HG03432 (cell line): Measurements from ENCODE around the gene MYH15.

ENCODE experiments used
- ATAC-seq: cut with Tn5 transposase; IDR thresholded peaks from one replicate; pipeline ENCODE4 v1.9.1; 2021; ENCODE audit warnings: mild to moderate bottlenecking, moderate library complexity; ENCODE audit not compliant: unreplicated experiment

Gene MYH15

GRCh38 chr3:108420926-108421325, 89.5 kb downstream of the MYH15 start:
- ATAC-seq: no peak

DNA sequence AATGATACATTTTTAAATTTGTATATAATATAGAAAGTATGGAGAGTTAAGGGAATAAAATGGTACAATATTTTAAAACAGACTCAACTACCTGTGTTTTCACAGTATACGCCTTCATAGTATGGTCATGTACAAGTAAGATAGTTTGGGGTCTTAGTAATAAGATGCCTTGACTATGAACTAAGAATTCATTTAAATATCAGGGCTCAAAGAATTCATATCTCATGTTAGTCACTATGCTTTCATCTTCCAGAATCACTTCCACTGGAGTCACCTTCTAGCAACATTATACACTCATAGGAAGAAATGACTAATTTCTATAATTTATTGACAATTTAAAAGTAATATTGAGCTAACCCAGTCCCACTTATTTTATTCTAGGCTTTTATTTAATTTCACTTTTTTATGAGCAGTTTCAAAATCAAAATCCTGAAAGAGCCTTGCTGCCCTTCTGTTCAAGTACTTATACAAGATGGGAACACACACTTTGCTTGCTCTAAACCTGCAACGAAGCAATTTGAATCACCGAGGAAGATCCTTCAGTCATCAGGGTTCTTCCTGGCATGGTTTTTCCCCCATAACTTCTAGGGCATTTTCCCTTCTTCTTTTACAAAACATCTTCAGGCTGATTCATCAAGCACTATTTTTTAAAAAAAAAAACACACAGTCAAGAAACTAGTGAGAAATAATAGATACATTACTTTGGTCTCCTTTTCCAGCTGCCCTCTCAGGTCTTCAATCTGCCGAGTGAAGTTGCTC, 94.1 kb downstream of the MYH15 start:
- ATAC-seq: no peak

DNA sequence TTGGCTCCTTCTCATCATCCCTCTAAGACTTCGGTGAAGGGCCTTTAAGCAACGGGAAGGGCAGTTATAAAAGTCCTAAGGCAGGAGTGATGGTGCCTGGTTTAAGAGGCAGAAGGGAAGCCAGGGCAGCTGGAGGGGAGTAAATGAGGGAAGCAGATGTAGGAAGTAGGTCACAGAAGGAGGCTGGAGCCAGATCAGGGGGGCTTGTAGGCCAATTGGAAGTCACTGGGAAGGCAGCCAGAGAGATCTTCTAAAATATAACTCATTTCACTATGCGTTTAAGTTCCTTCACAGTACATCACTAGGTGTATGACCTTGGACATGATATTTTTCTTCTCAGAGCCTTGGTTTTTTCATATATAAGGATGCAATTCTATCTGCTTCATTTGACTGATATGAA, 94.7 kb downstream of the MYH15 start:
- no peak for ATAC-seq

DNA sequence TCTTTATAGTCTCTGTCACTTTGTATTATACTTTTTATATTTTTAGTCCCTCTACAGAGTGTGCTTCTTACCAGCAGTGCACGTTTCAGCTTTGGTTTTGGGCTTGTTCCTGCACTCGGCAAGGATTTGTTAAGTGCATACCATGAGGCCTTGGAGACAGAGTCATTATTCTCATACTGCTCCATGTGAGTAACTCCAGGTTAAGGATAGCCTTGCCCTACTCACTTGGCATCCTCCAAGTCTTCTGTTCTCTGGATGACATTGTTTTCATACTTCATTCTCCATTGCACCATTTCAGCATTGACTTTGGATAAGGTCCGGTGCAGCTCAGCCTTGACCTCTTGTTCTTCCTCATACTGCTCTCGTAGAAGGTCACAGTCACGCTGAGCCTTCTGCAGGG, 96.4 kb downstream of the MYH15 start:
- ATAC-seq: no peak

DNA sequence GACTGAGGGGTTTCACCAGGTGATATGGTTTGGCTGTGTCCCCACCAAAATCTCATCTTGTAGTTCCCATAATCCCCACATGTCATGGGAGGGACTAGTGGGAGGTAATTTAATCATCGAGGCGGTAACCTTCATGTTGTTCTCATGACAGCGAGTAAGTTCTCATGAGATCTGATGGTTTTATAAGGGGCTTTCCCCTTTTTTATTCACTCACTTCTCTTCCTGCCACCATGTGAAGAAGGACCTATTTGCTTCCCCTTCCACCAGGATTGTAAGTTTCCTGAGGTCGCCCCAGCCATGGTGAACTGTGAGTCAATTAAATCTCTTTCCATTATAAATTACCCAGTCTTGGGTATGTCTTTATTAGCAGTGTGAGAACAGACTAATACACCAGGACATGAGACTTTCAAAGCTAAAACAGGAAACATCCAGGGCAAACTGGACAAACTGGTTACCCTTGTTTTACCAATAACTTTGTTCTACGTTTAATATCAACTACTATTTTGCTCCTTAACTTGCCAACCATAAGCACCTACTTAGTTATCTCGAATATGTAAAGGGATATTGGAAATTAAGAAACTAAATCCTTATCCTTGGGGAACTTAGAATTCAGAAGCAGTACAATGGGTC, 98.2 kb downstream of the MYH15 start:
- no peak for ATAC-seq

DNA sequence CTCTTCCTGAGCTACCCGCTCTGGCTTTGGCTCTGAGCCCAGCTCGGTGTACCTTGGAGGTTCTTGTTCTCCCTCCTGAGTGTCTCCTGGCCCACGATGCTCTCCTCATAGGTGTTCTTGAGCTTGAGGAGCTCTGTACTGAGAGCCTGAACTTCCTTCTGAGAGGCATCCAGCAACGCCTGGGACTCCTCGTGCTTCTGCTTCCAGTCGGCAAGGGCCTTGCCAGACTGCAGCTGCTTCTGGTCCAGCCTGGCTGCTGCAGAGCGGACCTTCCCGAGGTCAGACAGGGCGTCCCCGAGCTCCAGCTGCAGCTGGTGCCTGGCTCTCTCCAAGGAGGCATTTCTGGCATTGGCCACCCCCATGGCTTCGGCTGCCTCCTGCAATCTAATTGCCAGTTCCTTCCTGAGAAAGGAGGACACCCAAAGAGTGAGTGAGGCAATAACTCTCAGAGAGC, 99.8 kb downstream of the MYH15 start:
- no peak for ATAC-seq

- ATAC-seq: no peak
These were observed 100.6 kb downstream of the MYH15 start for GRCh38 chr3:108409800-108410178.

DNA sequence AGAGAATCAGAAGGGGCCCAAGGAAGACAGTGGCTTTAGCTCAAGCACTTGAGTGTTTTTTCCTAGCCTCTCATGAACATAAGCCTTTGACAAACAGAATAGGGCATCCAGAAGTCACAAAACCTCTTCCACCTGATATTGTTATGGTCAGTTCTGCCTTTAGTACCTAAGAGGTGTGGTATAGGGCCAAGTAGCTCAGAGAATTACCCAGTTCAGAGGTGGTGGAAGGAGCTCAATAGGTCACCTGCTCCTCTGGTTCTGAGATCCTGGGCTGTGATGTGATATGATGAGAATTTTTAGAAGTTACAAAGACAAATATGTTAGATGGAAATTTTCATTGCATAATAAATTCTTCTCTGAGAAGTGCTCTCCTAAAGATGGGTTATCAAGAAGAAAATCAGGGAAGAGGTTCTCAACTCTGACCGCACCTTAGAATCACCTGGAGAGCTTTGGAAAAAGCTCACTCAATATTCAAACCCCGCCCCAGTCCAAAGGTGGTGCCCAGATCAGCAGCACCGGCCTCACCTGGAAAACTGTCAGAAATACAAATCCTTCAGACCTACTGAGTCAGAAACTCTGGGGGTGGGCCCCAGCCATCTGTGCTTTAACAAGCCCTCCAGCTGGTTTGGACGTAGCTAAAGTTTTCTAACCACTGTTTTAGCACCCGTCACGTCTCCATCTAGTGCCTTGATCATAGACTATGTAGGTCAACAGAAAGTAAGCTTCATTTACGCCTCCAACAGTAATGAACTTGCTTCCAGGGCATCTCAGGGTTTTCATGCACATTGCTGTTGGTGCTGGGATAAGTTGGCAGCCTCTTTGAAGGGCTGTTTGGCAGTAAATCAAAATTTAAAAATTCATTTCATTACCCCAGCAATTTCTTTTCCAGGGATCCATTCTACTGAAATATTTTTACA, 101.3 kb downstream of the MYH15 start:
- ATAC-seq: no peak

GRCh38 chr3:108407886-108408285, 102.5 kb downstream of the MYH15 start:
- peak; percentile 34 for ATAC-seq

GRCh38 chr3:108406661-108407206, 103.7 kb downstream of the MYH15 start:
- peak; percentile 96 for ATAC-seq

DNA sequence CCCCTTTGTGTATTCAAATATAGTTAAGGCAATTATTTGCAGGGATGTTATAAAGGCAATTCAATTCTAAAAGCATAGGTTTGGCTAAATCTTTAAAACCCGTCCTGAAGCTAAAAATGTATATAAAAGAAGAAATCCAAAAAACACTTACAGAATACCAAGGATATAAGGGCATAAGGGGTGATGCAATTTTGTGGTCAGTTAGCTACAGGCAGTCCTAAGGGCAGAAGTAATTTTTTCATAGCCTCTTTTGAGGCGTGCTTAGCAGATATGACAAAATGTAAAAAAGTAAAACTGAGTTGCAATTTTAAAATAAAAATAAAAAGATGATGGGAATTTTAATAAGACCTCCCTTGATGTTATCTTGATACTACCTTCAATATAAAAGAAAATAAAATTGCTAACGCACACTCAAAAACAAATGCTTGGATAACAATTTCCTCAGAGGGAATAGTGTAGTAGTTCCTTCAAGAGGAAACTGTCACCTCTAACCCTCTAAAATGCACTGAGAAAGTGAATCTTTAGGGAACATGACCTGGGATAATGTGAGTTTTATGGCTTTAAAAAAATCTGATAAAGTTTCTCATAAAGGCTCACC, 104.2 kb downstream of the MYH15 start:
- peak; percentile 12 for ATAC-seq

GRCh38 chr3:108404368-108404767, 106.0 kb downstream of the MYH15 start:
- ATAC-seq: no peak

DNA sequence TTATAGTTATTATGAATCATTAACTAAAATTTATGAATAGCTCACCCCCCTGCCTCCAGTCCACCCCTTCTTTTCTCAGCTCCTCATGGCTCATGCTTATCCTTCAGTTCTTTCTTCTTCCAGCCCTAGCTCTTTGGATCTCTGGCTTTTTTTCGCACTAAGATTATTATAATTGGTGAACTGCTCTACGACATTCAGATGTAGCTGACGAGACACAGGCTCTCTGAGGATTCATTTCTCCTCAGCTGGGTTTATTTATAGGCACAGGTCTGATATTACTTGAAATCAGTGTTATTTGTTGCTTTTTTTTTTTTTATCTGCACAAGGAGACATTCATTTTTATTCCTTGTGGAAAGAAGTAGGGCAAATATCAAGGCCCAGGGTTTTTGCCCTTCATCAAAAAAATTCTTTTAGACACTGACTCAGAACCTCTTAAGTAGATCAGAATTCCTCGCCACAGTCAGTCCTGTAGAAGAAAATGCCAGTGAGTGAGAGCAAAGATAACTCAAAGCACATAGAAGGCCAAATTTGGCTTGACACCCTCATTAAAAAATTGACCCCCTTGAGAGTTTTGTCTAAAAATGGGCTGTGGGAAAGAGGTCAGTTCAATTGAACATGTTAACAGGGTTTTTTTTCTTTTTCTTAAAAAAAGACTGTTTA, 106.6 kb downstream of the MYH15 start:
- no peak for ATAC-seq

- ATAC-seq: no peak
These were observed 107.2 kb downstream of the MYH15 start for GRCh38 chr3:108403198-108403597.

- ATAC-seq: no peak
These were observed 108.6 kb downstream of the MYH15 start for GRCh38 chr3:108401836-108402235.

- no peak for ATAC-seq
These were observed 111.9 kb downstream of the MYH15 start for GRCh38 chr3:108398510-108398909.

- no peak for ATAC-seq
These were observed 114.1 kb downstream of the MYH15 start for GRCh38 chr3:108396336-108396735.

DNA sequence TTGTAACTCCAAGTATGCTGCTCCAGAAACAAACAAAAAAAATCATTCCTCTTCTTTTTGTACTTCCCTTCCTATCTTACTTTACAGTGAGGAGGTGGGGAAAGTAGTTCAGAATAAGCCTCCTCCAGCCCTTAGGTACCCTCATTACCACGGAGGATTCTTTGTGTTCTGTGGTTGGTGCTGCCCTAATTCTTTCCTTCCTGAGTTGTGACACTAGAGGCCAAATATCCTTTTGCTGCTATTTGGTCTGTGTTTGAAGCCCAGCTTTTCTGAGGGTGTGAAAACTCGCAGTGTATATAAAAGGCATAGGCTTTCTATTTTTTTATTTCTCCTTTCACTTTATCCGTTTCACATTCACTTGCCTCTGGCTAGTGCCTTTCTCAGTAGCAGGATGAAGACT, 115.8 kb downstream of the MYH15 start:
- ATAC-seq: no peak

DNA sequence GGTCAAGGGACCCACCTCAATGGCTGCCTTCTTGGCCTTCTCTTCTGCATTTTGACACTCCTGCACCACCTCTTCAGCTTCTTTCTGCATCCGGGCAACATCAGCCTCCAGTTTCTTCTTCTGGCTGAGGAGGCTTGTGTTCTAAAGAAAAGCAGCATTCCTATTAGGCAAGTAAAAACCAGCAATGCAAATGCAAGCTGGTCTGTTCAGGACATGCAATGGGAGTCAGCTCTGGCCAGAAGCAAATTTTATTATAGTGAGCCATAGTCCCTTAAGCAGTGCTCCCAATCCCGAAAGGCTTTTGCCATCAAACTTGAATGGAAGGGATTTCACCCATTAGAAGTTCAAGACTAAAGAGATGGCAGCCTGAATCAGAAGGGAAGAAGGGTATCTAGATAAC, 116.4 kb downstream of the MYH15 start:
- ATAC-seq: no peak

DNA sequence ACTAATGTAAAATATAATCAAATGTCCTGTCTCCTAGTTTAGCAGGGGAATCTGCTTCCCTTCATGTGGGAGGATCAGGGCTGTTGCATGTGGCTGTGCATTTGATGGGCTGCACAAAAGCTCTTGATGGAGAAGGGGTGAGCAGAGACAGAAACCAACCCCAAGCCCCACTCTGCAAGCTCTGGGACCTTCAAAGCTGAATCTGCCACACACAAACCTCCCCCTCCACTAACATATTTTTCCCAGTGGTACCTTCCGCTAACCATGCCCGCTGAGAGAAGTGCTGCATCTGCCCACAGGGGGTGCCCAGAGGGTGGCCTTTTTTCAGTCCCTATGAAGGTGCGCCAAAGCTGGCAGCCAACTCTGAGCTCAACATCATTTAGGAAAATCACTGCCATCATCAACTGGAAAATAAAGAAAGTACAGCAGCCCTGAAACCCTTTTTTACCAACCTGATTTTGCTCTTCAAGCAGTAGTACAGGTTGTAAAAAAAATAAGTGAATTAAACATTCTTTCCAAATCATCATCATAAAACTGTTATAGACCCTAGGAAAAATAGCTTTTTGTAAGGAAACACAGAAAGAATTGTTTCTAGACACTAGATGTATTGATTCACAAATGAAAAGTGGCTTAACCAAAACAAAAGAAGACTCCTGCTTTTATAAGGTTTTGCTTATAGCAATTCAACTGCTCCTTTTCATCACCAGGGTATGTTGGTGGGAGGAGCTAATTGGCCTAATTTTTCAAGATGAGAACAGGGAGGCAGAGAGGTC, 117.1 kb downstream of the MYH15 start:
- ATAC-seq: no peak
